ENCODE measurements around the gene PTPRD.

GRCh38 chr9:8267636-8268035, 2345.2 kb downstream of the PTPRD start:
- TF ChIP-seq CTCF (conservative IDR thresholded peaks at IDR 0.05; ENCODE audit: low read depth, low read length) (no peak), EZH2 (IDR thresholded peaks at IDR 0.05; ENCODE audit: borderline replicate concordance, low read depth, low read length, poor library complexity, severe bottlenecking) (no peak)
